A673 (cell line): Measurements from ENCODE around the gene FAM200C. TPM values are rescaled to one million over a fixed set of nuclear protein-coding genes. Genes with fewer than 3 reads are reported as not detected.

Source experiments
- BruUV-seq: library from RNA; stranded (reverse); fragments of 400-500 nt; replicated peaks from 2 replicates; lab custom pipeline; 2021; lab: Mats Ljungman, UMichigan
- CTCF ChIA-PET: fragments of 300-600 bp; sonication (Branson Sonifier 250); formaldehyde crosslinking; loops from one replicate; lab custom pipeline; 2022; ENCODE audit warnings: antibody characterized with exemption; lab: Charles Lee
- POLR2A ChIA-PET: fragments of 300-600 bp; sonication (Branson Sonifier 250); formaldehyde crosslinking; loops from one replicate; lab custom pipeline; 2022; ENCODE audit warnings: antibody characterized with exemption; ENCODE audit not compliant: low non-redundant PET; lab: Charles Lee
- DNase-seq: peaks from one replicate; pipeline ENCODE4 v3.0.0-alpha.2; 2015; ENCODE audit warnings: low spot score
- H3K27ac ChIP-seq: fragments of 200-600 bp; sonication (generic); 2 replicates; pipeline ENCODE4 v1.5.1; 2016; ENCODE audit warnings: mixed run types, low read depth, mild to moderate bottlenecking, mixed read lengths, antibody characterized with exemption, low read length; ENCODE audit not compliant: poor library complexity, severe bottlenecking
- H3K27me3 ChIP-seq: fragments of 200-600 bp; sonication (generic); replicated peaks from 2 replicates; pipeline ENCODE4 v1.6.1; 2017; ENCODE audit warnings: mixed run types, low read depth, mild to moderate bottlenecking, mixed read lengths, antibody characterized with exemption, low read length; ENCODE audit not compliant: insufficient read depth, poor library complexity
- H3K36me3 ChIP-seq: fragments of 200-600 bp; sonication (generic); 2 replicates; pipeline ENCODE4 v1.6.1; 2016; ENCODE audit warnings: mixed run types, mild to moderate bottlenecking, mixed read lengths, antibody characterized with exemption, low read length; ENCODE audit not compliant: insufficient read depth, poor library complexity, severe bottlenecking
- H3K4me1 ChIP-seq: fragments of 200-600 bp; sonication (generic); 2 replicates; pipeline ENCODE4 v1.6.1; 2017; ENCODE audit warnings: mixed run types, mild to moderate bottlenecking, mixed read lengths, antibody characterized with exemption, low read length; ENCODE audit not compliant: insufficient read depth, poor library complexity, severe bottlenecking
- H3K4me3 ChIP-seq: fragments of 200-600 bp; sonication (generic); 2 replicates; pipeline ENCODE4 v1.5.1; 2016; ENCODE audit warnings: low read depth, mixed run types, mild to moderate bottlenecking, mixed read lengths, low read length; ENCODE audit not compliant: poor library complexity, severe bottlenecking
- H3K9me3 ChIP-seq: fragments of 200-600 bp; sonication (generic); 2 replicates; pipeline ENCODE4 v1.6.1; 2016; ENCODE audit warnings: mixed run types, low read depth, mild to moderate bottlenecking, mixed read lengths, antibody characterized with exemption, low read length; ENCODE audit not compliant: poor library complexity, severe bottlenecking
- EZH2 ChIP-seq: fragments of 200-600 bp; sonication (generic); IDR thresholded peaks from 2 replicates; pipeline ENCODE4 v1.6.1; 2017; ENCODE audit warnings: borderline replicate concordance, low read depth, mild to moderate bottlenecking, mixed read lengths, antibody characterized with exemption, low read length; ENCODE audit not compliant: poor library complexity, severe bottlenecking
- intact Hi-C: fragments of 100-400 bp; cut with micrococcal nuclease; formaldehyde crosslinking; loops from one replicate; pipeline ENCODE4 v1.10.0; 2022; ENCODE audit not compliant: unreplicated experiment
- total RNA-seq: library from RNA; stranded (reverse); gene quantifications from 2 replicates; pipeline ENCODE4 v1.2.3, GENCODE V29; 2021
- TF ChIP-seq, protein P1 (sequence below): fragments of 300-800, 200-600 bp; sonication (generic); conservative IDR thresholded peaks from 2 replicates; pipeline ENCODE4 v1.5.1; 2017; ENCODE audit warnings: low read depth, mild to moderate bottlenecking, antibody characterized with exemption, low read length, moderate library complexity, mixed read lengths

Gene FAM200C
- total RNA-seq, 1 experiment from 2014 or later, result 6.3 TPM

- peaks cover 14% of the 10 kb centered on the region for H3K27me3 ChIP-seq
- peak within 1 kb of the TSS; percentile 47 for H3K4me3 ChIP-seq
- TF ChIP-seq, protein P1, sequence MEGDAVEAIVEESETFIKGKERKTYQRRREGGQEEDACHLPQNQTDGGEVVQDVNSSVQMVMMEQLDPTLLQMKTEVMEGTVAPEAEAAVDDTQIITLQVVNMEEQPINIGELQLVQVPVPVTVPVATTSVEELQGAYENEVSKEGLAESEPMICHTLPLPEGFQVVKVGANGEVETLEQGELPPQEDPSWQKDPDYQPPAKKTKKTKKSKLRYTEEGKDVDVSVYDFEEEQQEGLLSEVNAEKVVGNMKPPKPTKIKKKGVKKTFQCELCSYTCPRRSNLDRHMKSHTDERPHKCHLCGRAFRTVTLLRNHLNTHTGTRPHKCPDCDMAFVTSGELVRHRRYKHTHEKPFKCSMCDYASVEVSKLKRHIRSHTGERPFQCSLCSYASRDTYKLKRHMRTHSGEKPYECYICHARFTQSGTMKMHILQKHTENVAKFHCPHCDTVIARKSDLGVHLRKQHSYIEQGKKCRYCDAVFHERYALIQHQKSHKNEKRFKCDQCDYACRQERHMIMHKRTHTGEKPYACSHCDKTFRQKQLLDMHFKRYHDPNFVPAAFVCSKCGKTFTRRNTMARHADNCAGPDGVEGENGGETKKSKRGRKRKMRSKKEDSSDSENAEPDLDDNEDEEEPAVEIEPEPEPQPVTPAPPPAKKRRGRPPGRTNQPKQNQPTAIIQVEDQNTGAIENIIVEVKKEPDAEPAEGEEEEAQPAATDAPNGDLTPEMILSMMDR, result no peak
- peak; percentile 45 for TF ChIP-seq EZH2
- POLR2A ChIA-PET, result no interaction called here
- CTCF ChIA-PET, result no interaction called here
- peak; percentile 34 for DNase-seq
- BruUV-seq, result no TSS peak
- no peaks in the 10 kb centered on the region for H3K4me1 ChIP-seq
- H3K36me3 ChIP-seq, result no peaks in the 10 kb centered on the region
- H3K27ac ChIP-seq, result no peak within 1 kb of the TSS
- intact Hi-C loops, result no loop called here
- no peaks in the 10 kb centered on the region for H3K9me3 ChIP-seq
These were observed 29.7 kb downstream of the FAM200C start, which contains the start of gene C1QTNF2 for GRCh38 chr5:160369990-160370712. Gene C1QTNF2, minus strand, starts transcription at chr5:160370626. Its CDS starts 15,615 bp downstream, at chr5:160355011.

GRCh38 chr5:160367885-160368284 lies 32.0 kb downstream of the FAM200C start:
- TF ChIP-seq, protein P1, result no peak
- no peak for TF ChIP-seq EZH2
- Histone ChIP-seq H3K36me3 (no peaks in the 10 kb centered on the region), H3K27me3 (peaks cover 11% of the 10 kb centered on the region), H3K27ac (no peak overlapping the region), H3K4me1 (no peaks in the 10 kb centered on the region), H3K4me3 (no peak overlapping the region), H3K9me3 (no peaks in the 10 kb centered on the region)
- ChIA-PET POLR2A (no interaction called here), CTCF (no interaction called here)
- no peak for DNase-seq
- BruUV-seq, result no TSS peak
- intact Hi-C loops, result no loop called here

- Histone ChIP-seq H3K27ac (no peak overlapping the region), H3K36me3 (no peaks in the 10 kb centered on the region), H3K27me3 (peaks cover 11% of the 10 kb centered on the region), H3K9me3 (no peaks in the 10 kb centered on the region), H3K4me3 (no peak overlapping the region), H3K4me1 (no peaks in the 10 kb centered on the region)
- CTCF ChIA-PET, result interaction anchor here (0.6 kb wide), 1 partner anchor 448 kb away, joined by 4 read pairs; no protein-coding TSS in a partner anchor
- no peak for TF ChIP-seq EZH2
- TF ChIP-seq, protein P1, result no peak
- no peak for DNase-seq
- POLR2A ChIA-PET, result no interaction called here
- intact Hi-C loops, result no loop called here
- no TSS peak for BruUV-seq
These were observed 32.6 kb downstream of the FAM200C start for GRCh38 chr5:160367261-160367660.
